SKM-1 treated with dmso at 0.1 percent for 144 hours (cell line): ENCODE results near the gene DNAH10.

ENCODE experiments used
- DNase-seq: peaks from one replicate; lab custom pipeline; 2025; ENCODE audit not compliant: unreplicated experiment; lab: John Stamatoyannopoulos, UW

The DNAH10 gene

GRCh38 chr12:123794027-123794426, 31.9 kb downstream of the DNAH10 start:
- no peak for DNase-seq

GRCh38 chr12:123798518-123798917, 36.4 kb downstream of the DNAH10 start:
- DNase-seq, result no peak

- no peak for DNase-seq
Measured at GRCh38 chr12:123799227-123799626, 37.1 kb downstream of the DNAH10 start.

GRCh38 chr12:123801573-123802178, 39.6 kb downstream of the DNAH10 start:
- DNase-seq, result peak; percentile 6

- DNase-seq, result no peak
Measured at GRCh38 chr12:123805173-123805572, 43.1 kb downstream of the DNAH10 start.

GRCh38 chr12:123807002-123807401, 44.9 kb downstream of the DNAH10 start:
- no peak for DNase-seq

GRCh38 chr12:123807670-123808069, 45.6 kb downstream of the DNAH10 start:
- no peak for DNase-seq

GRCh38 chr12:123808167-123808566, 46.1 kb downstream of the DNAH10 start:
- no peak for DNase-seq

- DNase-seq, result no peak
Measured at GRCh38 chr12:123813349-123813748, 51.2 kb downstream of the DNAH10 start.

GRCh38 chr12:123815968-123816367, 53.9 kb downstream of the DNAH10 start:
- no peak for DNase-seq

GRCh38 chr12:123816896-123817537, 54.9 kb downstream of the DNAH10 start:
- DNase-seq, result no peak

GRCh38 chr12:123822804-123823203, 60.7 kb downstream of the DNAH10 start:
- DNase-seq, result no peak

GRCh38 chr12:123828120-123828519, 66.0 kb downstream of the DNAH10 start:
- DNase-seq, result no peak

GRCh38 chr12:123828854-123829547, 66.9 kb downstream of the DNAH10 start:
- DNase-seq, result no peak

GRCh38 chr12:123829561-123829960, 67.5 kb downstream of the DNAH10 start:
- DNase-seq, result no peak

GRCh38 chr12:123830675-123831074, 68.6 kb downstream of the DNAH10 start:
- no peak for DNase-seq

- DNase-seq, result no peak
Measured at GRCh38 chr12:123832052-123832451, 70.0 kb downstream of the DNAH10 start.

GRCh38 chr12:123833830-123834229, 71.7 kb downstream of the DNAH10 start:
- DNase-seq, result no peak

GRCh38 chr12:123834845-123835244, 72.7 kb downstream of the DNAH10 start:
- no peak for DNase-seq

GRCh38 chr12:123836292-123836691, 74.2 kb downstream of the DNAH10 start:
- no peak for DNase-seq

GRCh38 chr12:123839826-123840225, 77.7 kb downstream of the DNAH10 start:
- no peak for DNase-seq

- DNase-seq, result no peak
Measured at GRCh38 chr12:123840765-123841425, 78.8 kb downstream of the DNAH10 start.
